Stimulated activated CD4-positive, alpha-beta T cell treated with anti-CD3 and anti-CD28 coated beads, TNF-alpha, amount 100 ng/mL, for 48 hours (primary cell): ENCODE measurements around the gene CLEC4M.
"Not testable (repeated sequence)": the region's sequence is repeated elsewhere in the genome, so short reads cannot be mapped to it uniquely, and the experiment has no call there.

ENCODE experiments used
- DNase-seq, 3 donors: peaks; one replicate each; pipeline ENCODE4 v3.0.0-alpha.2; 2020; ENCODE audit warnings: low read depth in 3 of 3

Gene CLEC4M

GRCh38 chr19:7772752-7773291 lies 9.8 kb downstream of the CLEC4M start:
- peak; percentile 19 to 40 (median 25) for DNase-seq

- no peak for DNase-seq
Measured at GRCh38 chr19:7773841-7774240, 10.8 kb downstream of the CLEC4M start.

GRCh38 chr19:7775761-7776160 lies 12.7 kb downstream of the CLEC4M start:
- DNase-seq: no peak

- no peak for DNase-seq
Measured at GRCh38 chr19:7778081-7778480, 15.0 kb downstream of the CLEC4M start.

GRCh38 chr19:7779631-7780486 lies 16.8 kb downstream of the CLEC4M start:
- DNase-seq: no peak

GRCh38 chr19:7781157-7781556 lies 18.1 kb downstream of the CLEC4M start:
- DNase-seq: no peak

- DNase-seq: no peak
Measured at GRCh38 chr19:7783991-7784423, 21.0 kb downstream of the CLEC4M start.

GRCh38 chr19:7784856-7785255 lies 21.8 kb downstream of the CLEC4M start:
- no peak for DNase-seq

- no peak for DNase-seq
Measured at GRCh38 chr19:7787141-7787540, 24.1 kb downstream of the CLEC4M start.

- DNase-seq: no peak
Measured at GRCh38 chr19:7787602-7788177, 24.6 kb downstream of the CLEC4M start.

GRCh38 chr19:7788178-7788932 lies 25.3 kb downstream of the CLEC4M start:
- DNase-seq: no peak

GRCh38 chr19:7788933-7789323 lies 25.9 kb downstream of the CLEC4M start:
- no peak for DNase-seq

- DNase-seq: no peak
Measured at GRCh38 chr19:7789447-7789846, 26.4 kb downstream of the CLEC4M start.

- DNase-seq: no peak
Measured at GRCh38 chr19:7790416-7790815, 27.4 kb downstream of the CLEC4M start.

- DNase-seq: no peak
Measured at GRCh38 chr19:7792281-7792680, 29.2 kb downstream of the CLEC4M start.

- DNase-seq: not testable (repeated sequence)
Measured at GRCh38 chr19:7792701-7793100, 29.7 kb downstream of the CLEC4M start.

GRCh38 chr19:7793493-7793892 lies 30.4 kb downstream of the CLEC4M start:
- no peak for DNase-seq

- DNase-seq: no peak
Measured at GRCh38 chr19:7795555-7796161, 32.6 kb downstream of the CLEC4M start.

- DNase-seq: peak; percentile 21 to 61 (median 44)
Measured at GRCh38 chr19:7799640-7800355, 36.8 kb downstream of the CLEC4M start.

GRCh38 chr19:7801020-7801570 lies 38.1 kb downstream of the CLEC4M start:
- no peak for DNase-seq

GRCh38 chr19:7806234-7806633 lies 43.2 kb downstream of the CLEC4M start:
- no peak for DNase-seq
